ENCODE measurements around the gene ALG14.

ALG14 gene

GRCh38 chr1:94981575-94981973 is 91.2 kb downstream of the ALG14 start:
- H3K4me3 Mint-ChIP-seq = no peak overlapping the region
- H3K27me3 Mint-ChIP-seq = no peaks in the 10 kb centered on the region
- no peak for DNase-seq
- H3K36me3 Mint-ChIP-seq (ENCODE audit: low read depth) = peaks cover 2% of the 10 kb centered on the region
- peaks cover 8% of the 10 kb centered on the region for H3K4me1 Mint-ChIP-seq (ENCODE audit: low read depth)
- no peak overlapping the region for H3K27ac Mint-ChIP-seq
- no peaks in the 10 kb centered on the region for H3K9me3 Mint-ChIP-seq

- no peaks in the 10 kb centered on the region for H3K9me3 Mint-ChIP-seq
- DNase-seq = no peak
- peaks cover 8% of the 10 kb centered on the region for H3K4me1 Mint-ChIP-seq (ENCODE audit: low read depth)
- no peak overlapping the region for H3K4me3 Mint-ChIP-seq
- no peak overlapping the region for H3K27ac Mint-ChIP-seq
- peaks cover 2% of the 10 kb centered on the region for H3K36me3 Mint-ChIP-seq (ENCODE audit: low read depth)
- no peaks in the 10 kb centered on the region for H3K27me3 Mint-ChIP-seq
These were observed 91.9 kb downstream of the ALG14 start for GRCh38 chr1:94980582-94981574.

GRCh38 chr1:94979656-94980581 is 92.8 kb downstream of the ALG14 start:
- H3K9me3 Mint-ChIP-seq = no peaks in the 10 kb centered on the region
- H3K27ac Mint-ChIP-seq = no peak overlapping the region
- peaks cover 2% of the 10 kb centered on the region for H3K36me3 Mint-ChIP-seq (ENCODE audit: low read depth)
- DNase-seq = no peak
- H3K4me3 Mint-ChIP-seq = no peak overlapping the region
- H3K27me3 Mint-ChIP-seq = no peaks in the 10 kb centered on the region
- H3K4me1 Mint-ChIP-seq (ENCODE audit: low read depth) = peaks cover 8% of the 10 kb centered on the region

GRCh38 chr1:94979131-94979530 is 93.6 kb downstream of the ALG14 start:
- no peak overlapping the region for H3K27ac Mint-ChIP-seq
- H3K4me3 Mint-ChIP-seq = no peak overlapping the region
- peaks cover 8% of the 10 kb centered on the region for H3K4me1 Mint-ChIP-seq (ENCODE audit: low read depth)
- no peak for DNase-seq
- H3K27me3 Mint-ChIP-seq = no peaks in the 10 kb centered on the region
- no peaks in the 10 kb centered on the region for H3K9me3 Mint-ChIP-seq
- peaks cover 2% of the 10 kb centered on the region for H3K36me3 Mint-ChIP-seq (ENCODE audit: low read depth)

- H3K4me1 Mint-ChIP-seq (ENCODE audit: low read depth) = peaks cover 8% of the 10 kb centered on the region
These were observed 94.3 kb downstream of the ALG14 start for GRCh38 chr1:94978401-94978800.

GRCh38 chr1:94976971-94977548 is 95.7 kb downstream of the ALG14 start:
- no peak overlapping the region for H3K4me3 Mint-ChIP-seq
- peaks cover 8% of the 10 kb centered on the region for H3K4me1 Mint-ChIP-seq (ENCODE audit: low read depth)
- no peaks in the 10 kb centered on the region for H3K27me3 Mint-ChIP-seq
- H3K9me3 Mint-ChIP-seq = no peaks in the 10 kb centered on the region
- H3K27ac Mint-ChIP-seq = no peak overlapping the region
- DNase-seq = no peak
- no peaks in the 10 kb centered on the region for H3K36me3 Mint-ChIP-seq (ENCODE audit: low read depth)

More at GRCh38 chr1:94978401-94978800, 94.3 kb downstream of the ALG14 start:
- H3K27me3 Mint-ChIP-seq = no peaks in the 10 kb centered on the region
- no peak overlapping the region for H3K4me3 Mint-ChIP-seq
- peaks cover 2% of the 10 kb centered on the region for H3K36me3 Mint-ChIP-seq (ENCODE audit: low read depth)
- H3K27ac Mint-ChIP-seq = no peak overlapping the region
- no peak for DNase-seq
- H3K9me3 Mint-ChIP-seq = no peaks in the 10 kb centered on the region

- Mint-ChIP-seq H3K4me1 (ENCODE audit: low read depth) (no peaks in the 10 kb centered on the region), H3K4me3 (no peak overlapping the region)
- DNase-seq = no peak
These were observed 97.9 kb downstream of the ALG14 start for GRCh38 chr1:94974824-94975223.

GRCh38 chr1:94974241-94974640 is 98.5 kb downstream of the ALG14 start:
- no peaks in the 10 kb centered on the region for H3K36me3 Mint-ChIP-seq (ENCODE audit: low read depth)
- DNase-seq = no peak

More at GRCh38 chr1:94974824-94975223, 97.9 kb downstream of the ALG14 start:
- Mint-ChIP-seq H3K36me3 (ENCODE audit: low read depth) (no peaks in the 10 kb centered on the region), H3K27ac (no peak overlapping the region), H3K27me3 (no peaks in the 10 kb centered on the region), H3K9me3 (no peaks in the 10 kb centered on the region)

GRCh38 chr1:94973309-94973922 is 99.3 kb downstream of the ALG14 start:
- no peak overlapping the region for H3K27ac Mint-ChIP-seq
- no peak for DNase-seq
- H3K27me3 Mint-ChIP-seq = no peaks in the 10 kb centered on the region
- no peaks in the 10 kb centered on the region for H3K9me3 Mint-ChIP-seq
- no peaks in the 10 kb centered on the region for H3K4me1 Mint-ChIP-seq (ENCODE audit: low read depth)
- no peaks in the 10 kb centered on the region for H3K36me3 Mint-ChIP-seq (ENCODE audit: low read depth)
- no peak overlapping the region for H3K4me3 Mint-ChIP-seq

More at GRCh38 chr1:94974241-94974640, 98.5 kb downstream of the ALG14 start:
- Mint-ChIP-seq H3K27ac (no peak overlapping the region), H3K27me3 (no peaks in the 10 kb centered on the region), H3K9me3 (no peaks in the 10 kb centered on the region), H3K4me1 (ENCODE audit: low read depth) (no peaks in the 10 kb centered on the region), H3K4me3 (no peak overlapping the region)

GRCh38 chr1:94971491-94971924 is 101.2 kb downstream of the ALG14 start:
- Mint-ChIP-seq H3K4me1 (ENCODE audit: low read depth) (no peaks in the 10 kb centered on the region), H3K27ac (no peak overlapping the region), H3K27me3 (no peaks in the 10 kb centered on the region), H3K9me3 (no peaks in the 10 kb centered on the region), H3K4me3 (no peak overlapping the region), H3K36me3 (ENCODE audit: low read depth) (no peaks in the 10 kb centered on the region)
- no peak for DNase-seq

- DNase-seq = no peak
- Mint-ChIP-seq H3K4me1 (ENCODE audit: low read depth) (no peaks in the 10 kb centered on the region), H3K4me3 (no peak overlapping the region), H3K27ac (no peak overlapping the region), H3K9me3 (no peaks in the 10 kb centered on the region), H3K27me3 (no peaks in the 10 kb centered on the region), H3K36me3 (ENCODE audit: low read depth) (no peaks in the 10 kb centered on the region)
These were observed 102.0 kb downstream of the ALG14 start for GRCh38 chr1:94970783-94971182.

- H3K4me1 Mint-ChIP-seq (ENCODE audit: low read depth) = no peaks in the 10 kb centered on the region
- no peaks in the 10 kb centered on the region for H3K9me3 Mint-ChIP-seq
- no peak for DNase-seq
- H3K27ac Mint-ChIP-seq = no peak overlapping the region
- H3K27me3 Mint-ChIP-seq = no peaks in the 10 kb centered on the region
- no peak overlapping the region for H3K4me3 Mint-ChIP-seq
- no peaks in the 10 kb centered on the region for H3K36me3 Mint-ChIP-seq (ENCODE audit: low read depth)
These were observed 103.6 kb downstream of the ALG14 start for GRCh38 chr1:94969137-94969536.

- Mint-ChIP-seq H3K27me3 (no peaks in the 10 kb centered on the region), H3K4me1 (ENCODE audit: low read depth) (peaks cover 15% of the 10 kb centered on the region), H3K4me3 (no peak overlapping the region), H3K9me3 (no peaks in the 10 kb centered on the region), H3K36me3 (ENCODE audit: low read depth) (no peaks in the 10 kb centered on the region), H3K27ac (no peak overlapping the region)
- DNase-seq = no peak
These were observed 106.7 kb downstream of the ALG14 start for GRCh38 chr1:94966033-94966432.

GRCh38 chr1:94963864-94964263 is 108.9 kb downstream of the ALG14 start:
- Mint-ChIP-seq H3K4me1 (ENCODE audit: low read depth) (peaks cover 15% of the 10 kb centered on the region), H3K4me3 (peak overlapping the region; percentile 31), H3K36me3 (ENCODE audit: low read depth) (no peaks in the 10 kb centered on the region), H3K27me3 (no peaks in the 10 kb centered on the region), H3K27ac (no peak overlapping the region), H3K9me3 (no peaks in the 10 kb centered on the region)
- DNase-seq = no peak
